H1 (cell line): Measurements from ENCODE around the gene MAP3K15. TPM values are rescaled to one million over a fixed set of nuclear protein-coding genes. Genes with fewer than 3 reads are reported as not detected.

ENCODE experiments used
- CTCF ChIA-PET: fragments of 300-600 bp; sonication (Branson Sonifier 250); formaldehyde crosslinking; loops from one replicate; lab custom pipeline; 2021; ENCODE audit not compliant: partially characterized antibody; lab: Charles Lee
- POLR2A ChIA-PET: fragments of 300-600 bp; sonication (Branson Sonifier 250); formaldehyde crosslinking; loops from one replicate; lab custom pipeline; 2021; ENCODE audit warnings: inconsistent platforms; ENCODE audit not compliant: partially characterized antibody; lab: Charles Lee
- DNase-seq, 2 experiments: peaks; one replicate each; pipeline versions ENCODE4 v3.0.0 to v3.0.0-alpha.2; 2010 to 2022; ENCODE audit warnings: low spot score in 2 of 2, low read depth in 1 of 2, mixed read lengths in 1 of 2
- FAIRE-seq: peaks from 2 replicates; lab custom pipeline; 2011; peaks lifted over from hg19 to GRCh38; lab: Jason Lieb, UNC
- H2AFZ ChIP-seq: 2 replicates; pipeline ENCODE4 v1.8.1; 2012; ENCODE audit warnings: low read length, inconsistent platforms
- H2AK5ac ChIP-seq: 2 replicates; pipeline ENCODE4 v1.6.1; 2013; ENCODE audit warnings: low read depth, low read length
- H2BK120ac ChIP-seq: replicated peaks from 2 replicates; pipeline ENCODE3; 2013; ENCODE audit warnings: low read depth, low read length, inconsistent platforms
- H2BK12ac ChIP-seq: 2 replicates; pipeline ENCODE4 v1.6.1; 2013; ENCODE audit warnings: low read depth, low read length
- H2BK15ac ChIP-seq: 2 replicates; pipeline ENCODE4 v1.6.1; 2013; ENCODE audit warnings: low read length
- H2BK20ac ChIP-seq: 2 replicates; pipeline ENCODE4 v1.6.1; 2013; ENCODE audit warnings: low read length
- H2BK5ac ChIP-seq: 2 replicates; pipeline ENCODE4 v1.6.1; 2013; ENCODE audit warnings: low read depth, low read length
- H3K14ac ChIP-seq: 2 replicates; pipeline ENCODE4 v1.6.1; 2013; ENCODE audit warnings: inconsistent platforms; ENCODE audit not compliant: insufficient read length
- H3K18ac ChIP-seq: 2 replicates; pipeline ENCODE4 v1.6.1; 2013; ENCODE audit warnings: low read length; ENCODE audit errors: extremely low read depth
- H3K23ac ChIP-seq: 2 replicates; pipeline ENCODE4 v1.6.1; 2013; ENCODE audit warnings: inconsistent platforms; ENCODE audit not compliant: insufficient read length
- H3K23me2 ChIP-seq: 2 replicates; pipeline ENCODE4 v1.6.1; 2013; ENCODE audit warnings: low read depth, low read length
- H3K27ac ChIP-seq: 2 replicates; pipeline ENCODE4 v1.6.1; 2011; ENCODE audit warnings: low read depth, low read length, inconsistent platforms
- H3K27me3 ChIP-seq, 4 experiments: replicated peaks in 1 of 4; 1 replicate in 1 of 4; 2 replicates in 3 of 4; pipeline versions ENCODE4 v1.6.1 to v1.8.1; 2011 to 2013; ENCODE audit warnings: low read length in 3 of 4, mild to moderate bottlenecking in 3 of 4, inconsistent platforms in 2 of 4, mixed read lengths in 2 of 4, moderate library complexity in 1 of 4; ENCODE audit not compliant: control insufficient read depth in 3 of 4, insufficient read depth in 3 of 4; ENCODE audit errors: extremely low read depth in 1 of 4
- H3K36me3 ChIP-seq, 4 experiments: 2 replicates each; pipeline versions ENCODE4 v1.6.1 to v1.8.1; 2011 to 2013; ENCODE audit warnings: mild to moderate bottlenecking in 4 of 4, low read length in 3 of 4, moderate library complexity in 2 of 4, control low read depth in 1 of 4, inconsistent platforms in 1 of 4; ENCODE audit not compliant: insufficient read depth in 4 of 4, control insufficient read depth in 2 of 4
- H3K4ac ChIP-seq: replicated peaks from 2 replicates; pipeline ENCODE3; 2013; ENCODE audit warnings: low read length, low read depth, mixed read lengths, inconsistent platforms; ENCODE audit not compliant: insufficient read length
- H3K4me1 ChIP-seq, 4 experiments: replicated peaks in 1 of 4; 1 replicate in 1 of 4; 2 replicates in 3 of 4; pipeline versions ENCODE4 v1.6.1 to v1.8.1; 2011 to 2013; ENCODE audit warnings: low read length in 3 of 4, inconsistent platforms in 2 of 4, mixed read lengths in 1 of 4; ENCODE audit not compliant: insufficient read depth in 4 of 4, control insufficient read depth in 3 of 4
- H3K4me2 ChIP-seq, 2 experiments: 2 replicates each; pipeline versions ENCODE4 v1.6.1 to v1.8.1; 2011 to 2013; ENCODE audit warnings: low read depth in 2 of 2, low read length in 2 of 2, control low read depth in 1 of 2, inconsistent platforms in 1 of 2, mild to moderate bottlenecking in 1 of 2; ENCODE audit not compliant: insufficient read depth in 1 of 2
- H3K4me3 ChIP-seq, 4 experiments: fragments of 200-600, 300-600 bp in 1 of 4; sonication (generic), shearing (Covaris generic), sonication (Bioruptor Twin) in 1 of 4; 2 replicates each; pipeline versions ENCODE4 v1.5.1 to v1.8.1; 2011 to 2016; ENCODE audit warnings: low read length in 4 of 4, low read depth in 3 of 4, control low read depth in 2 of 4, inconsistent platforms in 2 of 4, mild to moderate bottlenecking in 2 of 4, mixed read lengths in 1 of 4, moderate library complexity in 1 of 4; ENCODE audit not compliant: insufficient read depth in 2 of 4; ENCODE audit errors: extremely low read depth in 1 of 4
- H3K56ac ChIP-seq: replicated peaks from 2 replicates; pipeline ENCODE3; 2013; ENCODE audit warnings: low read depth, mild to moderate bottlenecking, mixed read lengths, low read length, inconsistent platforms; ENCODE audit not compliant: insufficient read length
- H3K79me1 ChIP-seq: 2 replicates; pipeline ENCODE4 v1.6.1; 2013; ENCODE audit warnings: low read depth, low read length, control low read depth
- H3K79me2 ChIP-seq, 2 experiments: 2 replicates each; pipeline versions ENCODE4 v1.6.1 to v1.8.1; 2012 to 2013; ENCODE audit warnings: low read length in 2 of 2, mild to moderate bottlenecking in 2 of 2, inconsistent platforms in 1 of 2; ENCODE audit not compliant: insufficient read depth in 2 of 2, control insufficient read depth in 1 of 2
- H3K9ac ChIP-seq, 4 experiments: replicated peaks in 1 of 4; 1 replicate in 1 of 4; 2 replicates in 3 of 4; pipeline versions ENCODE4 v1.6.1 to v1.8.1; 2011 to 2013; ENCODE audit warnings: low read depth in 3 of 4, low read length in 3 of 4, control low read depth in 2 of 4, mild to moderate bottlenecking in 2 of 4, moderate library complexity in 2 of 4, inconsistent platforms in 1 of 4; ENCODE audit errors: extremely low read depth in 1 of 4
- H3K9me3 ChIP-seq, 2 experiments: 2 replicates each; pipeline versions ENCODE4 v1.6.1 to v1.8.1; 2012 to 2013; ENCODE audit warnings: mild to moderate bottlenecking in 2 of 2, moderate library complexity in 2 of 2, control low read depth in 1 of 2, inconsistent platforms in 1 of 2, low read depth in 1 of 2, low read length in 1 of 2, mixed read lengths in 1 of 2; ENCODE audit not compliant: insufficient read depth in 2 of 2
- H4K20me1 ChIP-seq, 2 experiments: replicated peaks in 1 of 2; 2 replicates each; pipeline versions ENCODE3 to v1.8.1; 2011 to 2013; ENCODE audit warnings: inconsistent platforms in 2 of 2, low read length in 2 of 2, mild to moderate bottlenecking in 1 of 2; ENCODE audit not compliant: insufficient read depth in 2 of 2, control insufficient read depth in 1 of 2
- H4K5ac ChIP-seq: 2 replicates; pipeline ENCODE4 v1.6.1; 2013; ENCODE audit warnings: low read length, low read depth, mixed read lengths, inconsistent platforms; ENCODE audit not compliant: insufficient read length
- H4K8ac ChIP-seq: 2 replicates; pipeline ENCODE4 v1.8.0; 2013; ENCODE audit warnings: mild to moderate bottlenecking, moderate library complexity, low read length, inconsistent platforms; ENCODE audit not compliant: insufficient read depth; ENCODE audit errors: extremely low read depth
- H4K91ac ChIP-seq: replicated peaks from 2 replicates; pipeline ENCODE3; 2013; ENCODE audit warnings: low read length, mixed read lengths, inconsistent platforms; ENCODE audit not compliant: insufficient read length
- WGBS, 2 experiments: shearing (Covaris generic) in 1 of 2; methylation state at CpG; one replicate each; pipeline versions ENCODE4 v1.1.6 to v1.1.7; 2013 to 2015; ENCODE audit warnings: low lambda C conversion rate in 2 of 2, mixed read lengths in 2 of 2, inconsistent platforms in 1 of 2, low coverage in 1 of 2, missing lambda C conversion rate in 1 of 2; ENCODE audit not compliant: insufficient replicate concordance in 2 of 2, insufficient coverage in 1 of 2, insufficient read length in 1 of 2; ENCODE audit errors: extremely low coverage in 1 of 2, missing lambda C conversion rate in 1 of 2; 5-methylcytosine and 5-hydroxymethylcytosine counted together
- polyA plus RNA-seq, 7 experiments: library from polyadenylated mRNA; depleted of rRNA in 3 of 7; stranded (reverse) in 5 of 7; unstranded in 2 of 7; fragments of >200 nt in 5 of 7; fragments of 200-250 nt in 2 of 7; gene quantifications; 1 replicate in 5 of 7; 2 replicates in 1 of 7; 4 replicates in 1 of 7; pipeline versions ENCODE4 v1.2.1 to v1.2.3, GENCODE V29; 2011 to 2013; ENCODE audit warnings: missing spikeins in 2 of 7, mixed read lengths in 2 of 7
- total RNA-seq: library from RNA; stranded (reverse); fragmentation: NEBNext Ultra II Directional; extraction: Animal tissue kit (Norgen Biotek cat#: 25700); gene quantifications from 2 replicates; pipeline ENCODE4 v1.2.1, GENCODE V29; 2021

The MAP3K15 gene
- total and polyA plus RNA-seq, 2 of the 8 experiments (the other 6 are each of a cell fraction or from before 2014, with no cell fraction given) = 1.8 to 2.4 TPM

DNA sequence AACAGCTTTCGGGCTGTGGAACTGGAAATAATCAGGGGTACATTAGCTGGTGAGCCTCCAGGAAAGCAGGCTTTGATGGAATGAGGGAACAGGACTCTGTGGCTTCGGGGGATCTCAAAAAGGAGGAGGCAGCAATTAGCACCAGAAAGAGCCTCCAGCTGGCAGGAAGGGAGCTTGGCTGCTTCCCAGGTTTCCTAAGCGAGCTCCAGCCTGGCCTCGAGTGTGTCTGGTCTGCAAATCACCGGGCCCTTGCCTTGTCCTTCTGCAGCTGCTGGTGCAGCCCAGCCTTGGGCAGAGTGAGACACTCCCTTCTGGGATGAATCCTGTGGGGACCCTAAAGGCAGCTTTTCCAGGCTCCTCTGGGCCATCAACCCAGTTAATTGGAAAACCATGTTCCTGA, 182.3 kb downstream of the MAP3K15 start:
- peaks cover 8 to 9% of the 10 kb centered on the region in 2 experiments; a peak in 3 of 4 replicates for H3K9me3 ChIP-seq
- H3K56ac ChIP-seq = no peak overlapping the region
- no peak overlapping the region for H3K4ac ChIP-seq
- no peak overlapping the region for H4K8ac ChIP-seq
- H3K18ac ChIP-seq = 0 out of 2 replicates have a peak overlapping the region, but pooled peaks have one; percentile 71
- no peak overlapping the region for H2AK5ac ChIP-seq
- H4K20me1 ChIP-seq = no peaks in the 10 kb centered on the region
- H2BK15ac ChIP-seq = no peak overlapping the region
- H2BK20ac ChIP-seq = no peak overlapping the region
- H2AFZ ChIP-seq = peak overlapping the region; percentile 76
- H2BK12ac ChIP-seq = no peak overlapping the region; the same call in 1 of the 2 replicates
- no peak overlapping the region for H2BK5ac ChIP-seq
- ChIA-PET POLR2A (interaction anchor here (1.0 kb wide), 1 partner anchor 13 kb away, joined by 4 read pairs; no protein-coding TSS in a partner anchor), CTCF (interaction anchor here (0.7 to 5.8 kb wide), 26 partner anchors 11 to 945 kb away, joined by 3 to 67 read pairs (median 5); partner anchors contain the start of gene ADGRG2)
- no peak overlapping the region for H4K91ac ChIP-seq
- H3K9ac ChIP-seq = no peak overlapping the region
- H3K79me2 ChIP-seq = no peaks in the 10 kb centered on the region
- H2BK120ac ChIP-seq = no peak overlapping the region
- H3K23ac ChIP-seq = no peak overlapping the region
- 63% methylated on average over 2 of the region's 5 CpGs; no CpG with 5 or more reads in 1 of the 2 experiments for WGBS, 2 experiments
- H3K79me1 ChIP-seq = no peaks in the 10 kb centered on the region
- H3K14ac ChIP-seq = no peak overlapping the region
- H3K4me2 ChIP-seq = no peak overlapping the region
- peak overlapping the region; percentile 44 for H4K5ac ChIP-seq
- FAIRE-seq = no peak
- H3K4me1 ChIP-seq = no peaks in the 10 kb centered on the region
- H3K27me3 ChIP-seq = no peaks in the 10 kb centered on the region
- no peaks in the 10 kb centered on the region for H3K23me2 ChIP-seq
- no peak overlapping the region for H3K4me3 ChIP-seq
- DNase-seq = peak in 1 of 2 experiments; percentile 45
- H3K36me3 ChIP-seq = no peaks in the 10 kb centered on the region
- H3K27ac ChIP-seq = no peak overlapping the region
